Tibial artery (tissue), 4 donors: ENCODE data around the gene HKDC1.

Source experiments
- DNase-seq, 2 donors: peaks; one replicate each; pipeline ENCODE4 v3.0.0-alpha.2; 2019
- H3K27ac ChIP-seq, 2 donors: fragments of 200-600 bp; sonication (generic) in 1 of 2; 1 replicate in 1 of 2; 2 replicates in 1 of 2; pipeline ENCODE4 v1.5.1; 2018 to 2019; ENCODE audit warnings: mild to moderate bottlenecking in 1 of 2
- H3K27me3 ChIP-seq, 2 donors: fragments of 200-600 bp; sonication (generic) in 1 of 2; one replicate each; pipeline versions ENCODE4 v1.5.1 to v1.6.0; 2016 to 2019
- H3K36me3 ChIP-seq, 3 donors: fragments of 200-600 bp; sonication (generic) in 2 of 3; one replicate each; pipeline ENCODE4 v1.5.1; 2016 to 2019; ENCODE audit warnings: mild to moderate bottlenecking in 2 of 3
- H3K4me1 ChIP-seq, 4 donors: fragments of 200-600 bp; sonication (generic) in 2 of 4; 1 replicate in 3 of 4; 2 replicates in 1 of 4; pipeline ENCODE4 v1.5.1; 2016 to 2019
- H3K4me3 ChIP-seq, 2 donors: fragments of 200-600 bp; sonication (generic) in 1 of 2; 1 replicate in 1 of 2; 2 replicates in 1 of 2; pipeline ENCODE4 v1.5.1; 2018 to 2019; ENCODE audit warnings: mild to moderate bottlenecking in 2 of 2
- H3K9me3 ChIP-seq, 3 donors: fragments of 200-600 bp; sonication (generic) in 1 of 3; one replicate each; pipeline ENCODE4 v1.5.1; 2016 to 2019
- CTCF ChIP-seq, 2 experiments: fragments of 200-600 bp in 1 of 2; fragments of 450-650 bp in 1 of 2; IDR thresholded peaks; one replicate each; pipeline ENCODE4 v1.5.1; 2017 to 2019; ENCODE audit warnings: antibody characterized with exemption in 2 of 2, mild to moderate bottlenecking in 1 of 2, moderate library complexity in 1 of 2
- intact Hi-C: fragments of 100-400 bp; cut with DNase I; formaldehyde crosslinking; loops from one replicate; pipeline ENCODE4 v1.15.0; 2023; ENCODE audit warnings: low total_unique reads

Gene HKDC1

DNA sequence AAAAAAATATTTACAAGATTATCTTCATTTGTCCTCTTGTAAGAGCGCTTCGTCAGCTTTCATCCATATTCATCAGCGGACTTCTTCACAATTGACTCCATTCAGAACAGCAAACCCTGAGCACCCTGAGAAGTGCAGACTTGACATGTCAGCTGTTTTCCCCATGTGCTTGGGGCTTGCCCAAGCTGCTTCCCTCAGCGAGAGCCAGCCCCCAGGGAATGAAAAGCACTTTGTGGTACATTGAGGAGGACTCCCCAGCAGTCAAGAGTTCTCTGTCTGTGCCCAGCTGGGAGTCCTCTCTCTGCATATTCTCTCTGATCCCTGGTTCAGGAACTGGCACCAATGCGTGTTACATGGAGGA is 22.7 kb downstream of the HKDC1 start:
- H3K36me3 ChIP-seq, result no peaks in the 10 kb centered on the region
- no peak overlapping the region for H3K4me3 ChIP-seq
- no peak for DNase-seq
- intact Hi-C loops, result loop anchor here (5.0 kb wide), 1 partner anchor 74 kb away; no protein-coding TSS in a partner anchor
- H3K9me3 ChIP-seq, result no peaks in the 10 kb centered on the region
- H3K27me3 ChIP-seq, result no peaks in the 10 kb centered on the region
- no peak for TF ChIP-seq CTCF (IDR thresholded peaks at IDR 0.05)
- no peak overlapping the region for H3K27ac ChIP-seq
- peaks cover 0 to 35% (median 12%) of the 10 kb centered on the region in 4 donors for H3K4me1 ChIP-seq

DNA sequence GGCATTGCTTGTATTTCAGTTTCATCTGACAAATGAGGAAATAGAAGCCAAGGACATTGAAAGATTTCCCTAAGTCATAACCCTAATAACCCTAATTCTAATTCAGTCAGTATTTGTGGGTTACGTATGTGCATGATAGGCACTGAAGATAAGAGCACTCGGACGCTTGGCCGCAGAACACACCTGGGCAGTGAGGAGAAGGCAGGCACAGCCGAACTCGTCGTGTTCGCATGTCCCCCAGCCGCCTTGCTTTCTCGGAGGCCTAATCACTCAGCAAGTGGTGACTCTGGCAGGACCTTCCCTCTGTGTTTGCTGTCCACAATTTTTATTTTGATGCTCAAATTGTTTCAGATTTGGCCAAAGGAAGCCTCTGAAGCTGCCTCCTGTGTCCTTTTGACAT is 23.7 kb downstream of the HKDC1 start:
- no peak overlapping the region for H3K27ac ChIP-seq
- intact Hi-C loops, result loop anchor here (5.0 kb wide), 1 partner anchor 73 kb away; no protein-coding TSS in a partner anchor
- no peaks in the 10 kb centered on the region for H3K27me3 ChIP-seq
- no peaks in the 10 kb centered on the region for H3K36me3 ChIP-seq
- no peak for DNase-seq
- H3K9me3 ChIP-seq, result no peaks in the 10 kb centered on the region
- H3K4me1 ChIP-seq, result peaks cover 0 to 32% (median 12%) of the 10 kb centered on the region in 4 donors
- H3K4me3 ChIP-seq, result no peak overlapping the region
- no peak for TF ChIP-seq CTCF (IDR thresholded peaks at IDR 0.05)

GRCh38 chr10:69246036-69246435 is 25.9 kb downstream of the HKDC1 start:
- H3K9me3 ChIP-seq, result no peaks in the 10 kb centered on the region
- TF ChIP-seq CTCF (IDR thresholded peaks at IDR 0.05), result no peak
- no peak overlapping the region for H3K4me3 ChIP-seq
- no peak for DNase-seq
- no peaks in the 10 kb centered on the region for H3K36me3 ChIP-seq
- peaks cover 0 to 10% (median 0%) of the 10 kb centered on the region in 4 donors for H3K4me1 ChIP-seq
- intact Hi-C loops, result no loop called here
- no peaks in the 10 kb centered on the region for H3K27me3 ChIP-seq
- no peak overlapping the region for H3K27ac ChIP-seq

DNA sequence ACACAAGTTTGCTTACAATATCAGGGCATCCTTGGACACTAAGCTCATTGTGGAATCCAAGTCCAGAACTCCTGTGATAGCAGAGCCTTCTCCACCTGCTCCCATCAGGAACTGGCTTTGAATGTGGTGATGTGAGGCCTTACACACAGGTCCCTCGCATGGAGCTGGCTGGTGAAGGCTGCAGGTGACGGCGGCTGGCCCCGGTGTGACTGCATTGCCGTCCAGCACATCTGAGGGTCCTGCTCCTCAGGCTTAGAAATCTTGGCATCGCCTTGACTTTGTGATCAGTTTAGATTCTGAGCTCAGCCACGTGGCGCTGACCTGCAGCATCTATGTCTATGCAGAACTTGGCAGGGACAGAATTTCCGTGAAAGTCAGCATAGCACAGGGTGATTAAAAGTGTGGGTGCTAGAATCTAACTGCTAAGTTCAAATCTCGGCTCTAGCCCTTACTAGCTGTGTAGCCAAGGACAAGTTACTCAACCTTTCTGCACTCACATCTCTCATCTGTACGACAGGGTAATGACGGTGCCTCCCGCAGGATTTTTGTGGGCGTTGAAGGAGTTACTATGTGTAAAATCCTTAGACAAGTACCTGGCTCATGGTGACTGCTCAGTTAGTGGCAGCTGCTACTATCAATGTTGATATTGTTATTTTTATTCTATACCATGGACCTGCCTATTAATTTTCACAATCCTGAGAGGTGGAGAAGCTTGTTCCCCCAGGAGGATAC is 26.6 kb downstream of the HKDC1 start:
- TF ChIP-seq CTCF (IDR thresholded peaks at IDR 0.05), result no peak
- intact Hi-C loops, result no loop called here
- DNase-seq, result no peak
- H3K36me3 ChIP-seq, result no peaks in the 10 kb centered on the region
- no peak overlapping the region for H3K4me3 ChIP-seq
- H3K4me1 ChIP-seq, result peaks cover 0 to 4% (median 0%) of the 10 kb centered on the region in 4 donors
- peaks cover 0 to 7% (median 0%) of the 10 kb centered on the region in 3 donors for H3K9me3 ChIP-seq
- no peak overlapping the region for H3K27ac ChIP-seq
- no peaks in the 10 kb centered on the region for H3K27me3 ChIP-seq

DNA sequence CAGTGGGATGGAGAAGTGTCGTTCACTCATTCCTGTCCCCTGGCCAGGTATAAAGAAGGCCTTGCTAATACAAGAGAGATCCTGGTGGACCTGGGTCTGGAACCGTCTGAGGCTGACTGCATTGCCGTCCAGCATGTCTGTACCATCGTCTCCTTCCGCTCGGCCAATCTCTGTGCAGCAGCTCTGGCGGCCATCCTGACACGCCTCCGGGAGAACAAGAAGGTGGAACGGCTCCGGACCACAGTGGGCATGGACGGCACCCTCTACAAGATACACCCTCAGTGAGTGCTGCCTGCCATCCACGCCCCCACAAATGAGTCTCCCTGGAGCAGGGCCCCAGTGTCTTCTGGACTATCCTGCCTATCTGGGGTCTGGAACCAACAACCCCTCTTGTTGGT is 27.2 kb downstream of the HKDC1 start:
- Histone ChIP-seq H3K4me1 (no peaks in the 10 kb centered on the region), H3K27ac (no peak overlapping the region), H3K4me3 (no peak overlapping the region), H3K9me3 (peaks cover 0 to 7% (median 0%) of the 10 kb centered on the region in 3 donors), H3K36me3 (no peaks in the 10 kb centered on the region), H3K27me3 (no peaks in the 10 kb centered on the region)
- TF ChIP-seq CTCF (IDR thresholded peaks at IDR 0.05), result no peak
- intact Hi-C loops, result no loop called here
- no peak for DNase-seq
